NT2/D1 (cell line): ENCODE measurements around the gene DELE1.

ENCODE experiments used
- DNase-seq: peaks from one replicate; pipeline ENCODE4 v3.0.0-alpha.2; 2011; ENCODE audit warnings: low read depth, low spot score
- H3K27me3 ChIP-seq: 2 replicates; pipeline ENCODE4 v1.6.0; 2011; ENCODE audit warnings: mild to moderate bottlenecking; ENCODE audit not compliant: insufficient read length, insufficient read depth
- H3K36me3 ChIP-seq: 2 replicates; pipeline ENCODE4 v1.6.1; 2011; ENCODE audit warnings: mild to moderate bottlenecking, low read length, mixed read lengths; ENCODE audit not compliant: insufficient read depth, insufficient read length
- H3K4me1 ChIP-seq: 2 replicates; pipeline ENCODE4 v1.5.1; 2011; ENCODE audit not compliant: insufficient read depth, insufficient read length
- H3K4me3 ChIP-seq: 2 replicates; pipeline ENCODE4 v1.5.1; 2011; ENCODE audit warnings: low read depth; ENCODE audit not compliant: insufficient read length
- H3K9ac ChIP-seq: 2 replicates; pipeline ENCODE4 v1.6.0; 2011; ENCODE audit warnings: low read depth; ENCODE audit not compliant: insufficient read length
- H3K9me3 ChIP-seq: 2 replicates; pipeline ENCODE4 v1.5.1; 2011; ENCODE audit warnings: mild to moderate bottlenecking, low read length; ENCODE audit not compliant: insufficient read depth
- SUZ12 ChIP-seq: IDR thresholded peaks from 2 replicates; pipeline ENCODE4 v1.6.1; 2011; ENCODE audit not compliant: insufficient read length, insufficient read depth; ENCODE audit errors: extremely low read depth
- YY1 ChIP-seq: IDR thresholded peaks from 2 replicates; pipeline ENCODE4 v1.6.1; 2011; ENCODE audit not compliant: insufficient read length, insufficient read depth
- ZNF274 ChIP-seq: IDR thresholded peaks from 2 replicates; pipeline ENCODE4 v1.6.1; 2011; ENCODE audit warnings: mild to moderate bottlenecking, low read depth, low read length

Gene DELE1

DNA sequence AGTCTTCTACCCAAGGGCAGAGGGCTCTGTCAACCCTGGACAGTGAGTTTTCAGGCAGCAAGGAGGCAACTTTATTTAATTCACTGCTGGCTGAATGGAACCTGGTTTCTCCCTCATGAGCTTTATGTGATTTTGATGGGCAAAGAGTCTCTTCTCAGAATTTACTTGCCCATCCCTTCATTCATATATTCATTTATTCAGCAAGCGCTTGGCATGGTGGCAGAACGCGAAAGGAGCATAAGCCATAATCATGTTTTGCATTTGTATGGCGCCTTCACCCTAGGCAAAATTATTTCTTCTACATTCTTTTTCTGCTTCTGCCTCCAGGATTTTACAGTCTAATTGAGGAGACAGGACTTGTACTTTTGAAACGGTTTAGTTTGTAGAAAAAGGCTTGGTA is 8.0 kb downstream of the DELE1 start:
- H3K36me3 ChIP-seq: peaks cover 87% of the 10 kb centered on the region
- no peak overlapping the region for H3K4me3 ChIP-seq
- TF ChIP-seq SUZ12: no peak
- TF ChIP-seq ZNF274: no peak
- no peak for TF ChIP-seq YY1
- no peaks in the 10 kb centered on the region for H3K27me3 ChIP-seq
- no peak overlapping the region for H3K9ac ChIP-seq
- H3K4me1 ChIP-seq: no peaks in the 10 kb centered on the region
- DNase-seq: no peak
- no peaks in the 10 kb centered on the region for H3K9me3 ChIP-seq

DNA sequence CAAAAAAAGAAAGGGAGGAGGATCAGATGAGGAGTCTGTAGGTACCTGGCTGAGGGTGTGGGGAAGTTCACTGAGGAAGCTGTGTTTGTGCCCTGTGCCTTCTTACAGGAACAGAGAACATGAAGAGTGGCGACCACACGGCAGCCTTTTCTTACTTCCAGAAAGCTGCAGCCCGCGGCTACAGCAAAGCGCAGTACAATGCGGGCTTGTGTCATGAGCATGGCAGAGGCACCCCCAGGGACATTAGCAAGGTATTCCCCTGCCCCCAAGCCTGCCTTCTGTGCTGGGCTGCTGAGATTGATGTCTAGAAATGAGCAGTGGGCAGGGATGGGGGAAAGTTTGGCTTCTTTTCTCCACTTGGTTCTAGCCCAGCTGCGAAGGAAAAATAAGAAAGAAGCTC is 9.5 kb downstream of the DELE1 start:
- no peak overlapping the region for H3K9ac ChIP-seq
- TF ChIP-seq YY1 (no peak), ZNF274 (no peak), SUZ12 (no peak)
- H3K4me1 ChIP-seq: no peaks in the 10 kb centered on the region
- H3K27me3 ChIP-seq: no peaks in the 10 kb centered on the region
- no peaks in the 10 kb centered on the region for H3K9me3 ChIP-seq
- H3K4me3 ChIP-seq: no peak overlapping the region
- DNase-seq: no peak
- peaks cover 81% of the 10 kb centered on the region for H3K36me3 ChIP-seq

- Histone ChIP-seq H3K4me1 (no peaks in the 10 kb centered on the region), H3K4me3 (no peak overlapping the region), H3K27me3 (no peaks in the 10 kb centered on the region), H3K36me3 (peaks cover 84% of the 10 kb centered on the region), H3K9ac (no peak overlapping the region), H3K9me3 (no peaks in the 10 kb centered on the region)
- no peak for TF ChIP-seq YY1
- TF ChIP-seq ZNF274: no peak
- TF ChIP-seq SUZ12: no peak
- DNase-seq: no peak
These were observed 10.6 kb downstream of the DELE1 start for GRCh38 chr5:141934099-141934844.

DNA sequence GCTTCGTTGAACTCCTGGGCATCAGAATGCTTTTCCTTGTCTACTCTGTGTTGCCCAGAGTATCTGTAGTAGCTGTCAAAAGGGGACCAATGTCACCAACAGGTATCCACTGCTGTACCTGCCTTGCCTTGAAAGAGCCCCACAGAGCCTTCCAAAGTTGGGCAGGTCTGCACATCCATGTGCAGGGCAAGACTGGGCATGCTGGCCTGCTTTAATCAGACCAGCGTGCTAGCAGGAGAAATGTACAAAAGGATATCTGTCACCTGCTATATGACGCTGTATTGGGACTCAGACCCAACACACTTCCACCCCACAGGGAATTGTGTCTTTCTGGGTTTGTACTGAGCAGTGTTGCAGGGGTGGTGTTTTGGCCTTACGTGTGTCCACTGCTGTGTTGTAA is 11.9 kb downstream of the DELE1 start:
- no peak for DNase-seq
- H3K4me3 ChIP-seq: no peak overlapping the region
- H3K9ac ChIP-seq: no peak overlapping the region
- no peaks in the 10 kb centered on the region for H3K9me3 ChIP-seq
- H3K4me1 ChIP-seq: no peaks in the 10 kb centered on the region
- peaks cover 84% of the 10 kb centered on the region for H3K36me3 ChIP-seq
- no peaks in the 10 kb centered on the region for H3K27me3 ChIP-seq
- TF ChIP-seq ZNF274 (no peak), SUZ12 (no peak), YY1 (no peak)

DNA sequence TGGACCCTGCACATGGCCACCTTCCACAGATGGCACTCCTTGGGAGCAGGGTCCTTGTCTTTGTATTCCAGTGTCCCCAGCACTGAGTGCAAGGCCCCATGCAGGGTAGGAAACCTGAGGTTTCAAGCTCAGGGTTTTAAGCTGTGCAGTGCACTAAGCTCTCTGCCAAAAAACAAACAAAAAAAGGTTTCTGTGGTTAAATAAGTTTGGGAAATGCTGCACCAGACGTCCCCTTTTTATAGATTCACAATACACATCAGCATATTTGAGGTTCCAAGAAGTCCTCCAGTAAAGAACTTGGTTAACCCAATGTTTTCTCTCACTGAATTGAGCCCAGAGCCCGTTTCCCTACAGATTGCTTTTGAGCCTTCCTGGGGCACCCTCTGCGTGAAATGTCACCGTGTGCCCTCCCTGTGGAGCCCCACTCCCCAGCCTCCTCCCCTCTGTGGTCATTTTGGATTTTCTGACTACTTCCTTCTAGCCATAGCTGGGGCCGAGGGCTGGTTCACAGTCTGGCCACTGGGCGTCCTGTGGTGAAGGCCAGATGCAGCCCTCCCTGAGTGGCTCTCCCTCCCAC is 17.1 kb downstream of the DELE1 start:
- H3K36me3 ChIP-seq: peaks cover 49% of the 10 kb centered on the region
- DNase-seq: no peak
- no peak for TF ChIP-seq YY1
- TF ChIP-seq SUZ12: no peak
- TF ChIP-seq ZNF274: no peak
- H3K4me3 ChIP-seq: no peak overlapping the region
- H3K9me3 ChIP-seq: no peaks in the 10 kb centered on the region
- no peaks in the 10 kb centered on the region for H3K27me3 ChIP-seq
- peaks cover 6% of the 10 kb centered on the region for H3K4me1 ChIP-seq
- no peak overlapping the region for H3K9ac ChIP-seq

GRCh38 chr5:141941307-141941706 is 17.6 kb downstream of the DELE1 start:
- Histone ChIP-seq H3K9me3 (no peaks in the 10 kb centered on the region), H3K27me3 (no peaks in the 10 kb centered on the region), H3K9ac (no peak overlapping the region), H3K4me1 (peaks cover 9% of the 10 kb centered on the region), H3K36me3 (peaks cover 45% of the 10 kb centered on the region), H3K4me3 (no peak overlapping the region)
- no peak for DNase-seq
- no peak for TF ChIP-seq SUZ12
- TF ChIP-seq ZNF274: no peak
- no peak for TF ChIP-seq YY1

- TF ChIP-seq SUZ12 (no peak), ZNF274 (no peak), YY1 (no peak)
- H3K9ac ChIP-seq: no peak overlapping the region
- H3K4me3 ChIP-seq: no peak overlapping the region
- H3K4me1 ChIP-seq: peaks cover 9% of the 10 kb centered on the region
- H3K36me3 ChIP-seq: peaks cover 41% of the 10 kb centered on the region
- no peaks in the 10 kb centered on the region for H3K27me3 ChIP-seq
- DNase-seq: no peak
- H3K9me3 ChIP-seq: no peaks in the 10 kb centered on the region
These were observed 18.1 kb downstream of the DELE1 start for GRCh38 chr5:141941779-141942178.

- no peak overlapping the region for H3K9ac ChIP-seq
These were observed 18.6 kb downstream of the DELE1 start for GRCh38 chr5:141942185-141942857.

More at GRCh38 chr5:141942185-141942857, 18.6 kb downstream of the DELE1 start:
- DNase-seq: no peak
- Histone ChIP-seq H3K36me3 (peaks cover 36% of the 10 kb centered on the region), H3K9me3 (no peaks in the 10 kb centered on the region), H3K4me1 (peaks cover 9% of the 10 kb centered on the region), H3K27me3 (no peaks in the 10 kb centered on the region), H3K4me3 (no peak overlapping the region)
- TF ChIP-seq YY1 (no peak), SUZ12 (no peak), ZNF274 (no peak)
